H9 (cell line): ENCODE measurements around the gene ZCCHC13. TPM values are rescaled to one million over a fixed set of nuclear protein-coding genes. Genes with fewer than 3 reads are reported as not detected.

Experiments
- DNase-seq: peaks from one replicate; pipeline ENCODE4 v3.0.0-alpha.2; 2017
- H2AFZ ChIP-seq: one replicate; pipeline ENCODE4 v1.6.1; 2013; ENCODE audit warnings: mild to moderate bottlenecking, low read length, control low read depth, moderate library complexity
- H2AK5ac ChIP-seq: 2 replicates; pipeline ENCODE4 v1.6.1; 2013; ENCODE audit warnings: low read length, control low read depth, mixed read lengths; ENCODE audit not compliant: insufficient read length
- H2BK120ac ChIP-seq: one replicate; pipeline ENCODE4 v1.6.1; 2013; ENCODE audit warnings: low read depth, mild to moderate bottlenecking, low read length, control low read depth, inconsistent platforms; ENCODE audit not compliant: poor library complexity, severe bottlenecking
- H2BK12ac ChIP-seq: 2 replicates; pipeline ENCODE4 v1.6.1; 2013; ENCODE audit warnings: low read length, control low read depth, mixed read lengths, low read depth; ENCODE audit not compliant: insufficient read length
- H2BK15ac ChIP-seq: 2 replicates; pipeline ENCODE4 v1.6.1; 2013; ENCODE audit warnings: low read depth, low read length, control low read depth
- H2BK20ac ChIP-seq: one replicate; pipeline ENCODE4 v1.6.1; 2013; ENCODE audit warnings: low read depth, mild to moderate bottlenecking, low read length, control low read depth, inconsistent platforms; ENCODE audit not compliant: poor library complexity, severe bottlenecking
- H2BK5ac ChIP-seq: 2 replicates; pipeline ENCODE4 v1.6.1; 2013; ENCODE audit warnings: low read length, control low read depth, mixed read lengths; ENCODE audit not compliant: insufficient read length
- H3K14ac ChIP-seq: 2 replicates; pipeline ENCODE4 v1.6.1; 2013; ENCODE audit warnings: low read length, control low read depth; ENCODE audit not compliant: insufficient read depth
- H3K18ac ChIP-seq: 2 replicates; pipeline ENCODE4 v1.6.1; 2013; ENCODE audit warnings: low read depth, mild to moderate bottlenecking, mixed read lengths, low read length, control low read depth; ENCODE audit not compliant: insufficient read length
- H3K23ac ChIP-seq: 2 replicates; pipeline ENCODE4 v1.6.1; 2013; ENCODE audit warnings: low read length, control low read depth, mixed read lengths, low read depth; ENCODE audit not compliant: insufficient read length
- H3K23me2 ChIP-seq: 2 replicates; pipeline ENCODE4 v1.6.1; 2013; ENCODE audit warnings: low read depth, mild to moderate bottlenecking, mixed read lengths, low read length, control low read depth; ENCODE audit not compliant: insufficient read length, poor library complexity, severe bottlenecking
- H3K27ac ChIP-seq: 2 replicates; pipeline ENCODE4 v1.5.1; 2013; ENCODE audit warnings: low read length, control low read depth, mixed read lengths, low read depth; ENCODE audit not compliant: insufficient read length
- H3K27me3 ChIP-seq: 2 replicates; pipeline ENCODE4 v1.6.1; 2013; ENCODE audit warnings: low read length, control low read depth, inconsistent platforms; ENCODE audit not compliant: insufficient read depth
- H3K4ac ChIP-seq: 2 replicates; pipeline ENCODE4 v1.6.1; 2013; ENCODE audit warnings: low read depth, mild to moderate bottlenecking, control low read depth, inconsistent platforms, low read length, moderate library complexity
- H3K4me1 ChIP-seq: 2 replicates; pipeline ENCODE4 v1.6.1; 2013; ENCODE audit warnings: low read length, control low read depth, inconsistent platforms; ENCODE audit not compliant: insufficient read depth
- H3K4me2 ChIP-seq: 2 replicates; pipeline ENCODE4 v1.6.1; 2013; ENCODE audit warnings: low read length, control low read depth, mixed read lengths; ENCODE audit not compliant: insufficient read length, insufficient read depth
- H3K56ac ChIP-seq: 2 replicates; pipeline ENCODE4 v1.6.1; 2013; ENCODE audit warnings: low read depth, mild to moderate bottlenecking, mixed read lengths, low read length, control low read depth; ENCODE audit not compliant: insufficient read length
- H3K79me1 ChIP-seq: 2 replicates; pipeline ENCODE4 v1.6.1; 2013; ENCODE audit warnings: low read depth, mild to moderate bottlenecking, moderate library complexity, low read length, control low read depth, inconsistent platforms; ENCODE audit not compliant: insufficient read depth, poor library complexity, severe bottlenecking
- H3K79me2 ChIP-seq: 2 replicates; pipeline ENCODE4 v1.6.1; 2013; ENCODE audit warnings: low read length, control low read depth, inconsistent platforms; ENCODE audit not compliant: insufficient read depth
- H3K9ac ChIP-seq: 2 replicates; pipeline ENCODE4 v1.6.1; 2013; ENCODE audit warnings: low read length, control low read depth, mixed read lengths; ENCODE audit not compliant: insufficient read length; ENCODE audit errors: extremely low read depth
- H3K9me3 ChIP-seq: one replicate; pipeline ENCODE4 v1.6.1; 2013; ENCODE audit warnings: low read depth, low read length, inconsistent platforms; ENCODE audit not compliant: control insufficient read depth
- H3T11ph ChIP-seq: one replicate; pipeline ENCODE4 v1.6.1; 2013; ENCODE audit warnings: mild to moderate bottlenecking, low read length, control low read depth, inconsistent platforms
- H4K20me1 ChIP-seq: one replicate; pipeline ENCODE4 v1.6.1; 2013; ENCODE audit not compliant: control insufficient read depth, insufficient read length, insufficient read depth
- H4K5ac ChIP-seq: 2 replicates; pipeline ENCODE4 v1.6.1; 2013; ENCODE audit warnings: low read depth, mild to moderate bottlenecking, mixed read lengths, low read length, control low read depth; ENCODE audit not compliant: insufficient read length
- H4K8ac ChIP-seq: replicated peaks from 2 replicates; pipeline ENCODE4 v1.6.1; 2013; ENCODE audit warnings: low read length, control low read depth, mixed read lengths, low read depth; ENCODE audit not compliant: insufficient read length
- H4K91ac ChIP-seq: 2 replicates; pipeline ENCODE4 v1.6.1; 2013; ENCODE audit warnings: low read depth, mild to moderate bottlenecking, moderate library complexity, mixed read lengths, low read length, control low read depth; ENCODE audit not compliant: insufficient read length
- H3K27ac Mint-ChIP-seq, 3 experiments: 2 replicates in 2 of 3; 3 replicates in 1 of 3; pipeline ENCODE4 v1.8.0; 2020 to 2021; ENCODE audit warnings: mixed read lengths in 3 of 3, mild to moderate bottlenecking in 1 of 3, moderate library complexity in 1 of 3
- H3K27me3 Mint-ChIP-seq: 2 replicates; pipeline ENCODE4 v1.8.0; 2021; ENCODE audit warnings: low read depth, mild to moderate bottlenecking, moderate library complexity, mixed read lengths
- H3K36me3 Mint-ChIP-seq, 3 experiments: 2 replicates in 2 of 3; 3 replicates in 1 of 3; pipeline ENCODE4 v1.8.0; 2020 to 2021; ENCODE audit warnings: low read depth in 3 of 3, mixed read lengths in 3 of 3; ENCODE audit not compliant: insufficient read depth in 1 of 3
- H3K4me1 Mint-ChIP-seq, 2 experiments: 2 replicates each; pipeline ENCODE4 v1.8.0; 2020; ENCODE audit warnings: mixed read lengths in 2 of 2
- H3K4me3 Mint-ChIP-seq, 2 experiments: 2 replicates in 1 of 2; 3 replicates in 1 of 2; pipeline ENCODE4 v1.8.0; 2020 to 2021; ENCODE audit warnings: mild to moderate bottlenecking in 2 of 2, mixed read lengths in 2 of 2, moderate library complexity in 1 of 2
- H3K9me3 Mint-ChIP-seq, 2 experiments: 2 replicates in 1 of 2; 3 replicates in 1 of 2; pipeline ENCODE4 v1.8.0; 2020; ENCODE audit warnings: mild to moderate bottlenecking in 2 of 2, mixed read lengths in 2 of 2, moderate library complexity in 1 of 2
- WGBS: extraction: QIAGEN DNeasy Blood & Tissue Kit; methylation state at CpG from one replicate; pipeline ENCODE4 v1.1.7; 2013; ENCODE audit warnings: missing lambda C conversion rate, low lambda C conversion rate, mixed read lengths; ENCODE audit not compliant: insufficient read length; ENCODE audit errors: extremely low coverage; 5-methylcytosine and 5-hydroxymethylcytosine counted together
- total RNA-seq: library from RNA; stranded (reverse); gene quantifications from 2 replicates; pipeline ENCODE4 v1.2.1, GENCODE V29; 2021
- TF ChIP-seq, protein P1 (sequence below): fragments of 200-600 bp; sonication (generic); conservative IDR thresholded peaks from 3 replicates; pipeline ENCODE4 v1.8.0; 2021; ENCODE audit warnings: antibody characterized with exemption, mild to moderate bottlenecking

Gene ZCCHC13
- total RNA-seq, 1 experiment from 2014 or later = not detected

DNA sequence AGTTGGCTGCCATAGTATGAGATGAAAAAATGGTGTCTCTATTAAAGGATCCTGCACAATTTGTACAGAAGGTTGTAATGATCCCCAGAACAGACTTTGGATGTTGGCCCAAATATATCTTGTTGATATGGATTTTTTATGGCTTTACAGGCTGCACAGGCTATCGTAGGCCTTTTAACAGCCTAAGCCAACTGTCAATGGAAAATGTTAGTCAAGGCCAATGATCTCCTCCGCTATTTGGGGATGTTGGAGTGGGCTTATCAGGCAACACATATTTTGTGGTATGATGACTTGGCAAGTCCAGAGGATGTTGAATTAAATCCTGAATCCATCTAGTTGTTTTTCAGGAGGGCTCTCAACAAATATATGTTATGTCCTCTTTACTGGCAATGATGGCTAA, 42.1 kb downstream of the ZCCHC13 start:
- H2BK120ac ChIP-seq = no peak overlapping the region
- Mint-ChIP-seq H3K36me3 (peaks cover 8 to 14% (median 8%) of the 10 kb centered on the region in 3 experiments), H3K27me3 (no peaks in the 10 kb centered on the region), H3K4me3 (no peak overlapping the region), H3K27ac (no peak overlapping the region), H3K4me1 (peaks cover 20 to 33% of the 10 kb centered on the region in 2 experiments), H3K9me3 (peaks cover 7 to 11% of the 10 kb centered on the region in 2 experiments)
- no peaks in the 10 kb centered on the region for H3K23me2 ChIP-seq
- H3K18ac ChIP-seq = no peak overlapping the region
- H3K79me1 ChIP-seq = no peaks in the 10 kb centered on the region
- no peak overlapping the region for H3K27ac ChIP-seq
- no CpG with 5 or more reads among the region's 2 CpGs for WGBS
- no peak for DNase-seq
- H3K4me2 ChIP-seq = no peak overlapping the region
- no peaks in the 10 kb centered on the region for H3K27me3 ChIP-seq
- H3K4me1 ChIP-seq = no peaks in the 10 kb centered on the region; the same call in 1 of the 2 replicates
- no peak overlapping the region for H2BK5ac ChIP-seq
- no peaks in the 10 kb centered on the region for H3K79me2 ChIP-seq
- no peak overlapping the region for H2BK15ac ChIP-seq
- H2AK5ac ChIP-seq = no peak overlapping the region
- H3K4ac ChIP-seq = no peak overlapping the region
- no peak overlapping the region for H3T11ph ChIP-seq
- no peak overlapping the region for H4K8ac ChIP-seq
- H2BK12ac ChIP-seq = no peak overlapping the region
- no peak overlapping the region for H4K5ac ChIP-seq
- no peaks in the 10 kb centered on the region for H3K9me3 ChIP-seq
- H2AFZ ChIP-seq = no peak overlapping the region
- TF ChIP-seq, protein P1, sequence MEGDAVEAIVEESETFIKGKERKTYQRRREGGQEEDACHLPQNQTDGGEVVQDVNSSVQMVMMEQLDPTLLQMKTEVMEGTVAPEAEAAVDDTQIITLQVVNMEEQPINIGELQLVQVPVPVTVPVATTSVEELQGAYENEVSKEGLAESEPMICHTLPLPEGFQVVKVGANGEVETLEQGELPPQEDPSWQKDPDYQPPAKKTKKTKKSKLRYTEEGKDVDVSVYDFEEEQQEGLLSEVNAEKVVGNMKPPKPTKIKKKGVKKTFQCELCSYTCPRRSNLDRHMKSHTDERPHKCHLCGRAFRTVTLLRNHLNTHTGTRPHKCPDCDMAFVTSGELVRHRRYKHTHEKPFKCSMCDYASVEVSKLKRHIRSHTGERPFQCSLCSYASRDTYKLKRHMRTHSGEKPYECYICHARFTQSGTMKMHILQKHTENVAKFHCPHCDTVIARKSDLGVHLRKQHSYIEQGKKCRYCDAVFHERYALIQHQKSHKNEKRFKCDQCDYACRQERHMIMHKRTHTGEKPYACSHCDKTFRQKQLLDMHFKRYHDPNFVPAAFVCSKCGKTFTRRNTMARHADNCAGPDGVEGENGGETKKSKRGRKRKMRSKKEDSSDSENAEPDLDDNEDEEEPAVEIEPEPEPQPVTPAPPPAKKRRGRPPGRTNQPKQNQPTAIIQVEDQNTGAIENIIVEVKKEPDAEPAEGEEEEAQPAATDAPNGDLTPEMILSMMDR = no peak
- no peak overlapping the region for H2BK20ac ChIP-seq
- H4K20me1 ChIP-seq = no peaks in the 10 kb centered on the region
- H3K14ac ChIP-seq = no peak overlapping the region
- H3K23ac ChIP-seq = no peak overlapping the region
- H4K91ac ChIP-seq = no peak overlapping the region
- no peak overlapping the region for H3K9ac ChIP-seq
- no peak overlapping the region for H3K56ac ChIP-seq
